ENCODE results near the gene GRIN1. TPM values are rescaled to one million over a fixed set of nuclear protein-coding genes. Genes with fewer than 3 reads are reported as not detected.

The GRIN1 gene
- polyA plus RNA-seq, 2 of the 4 experiments (the other 2 are of a cell fraction): 0.13 to 0.45 TPM

DNA sequence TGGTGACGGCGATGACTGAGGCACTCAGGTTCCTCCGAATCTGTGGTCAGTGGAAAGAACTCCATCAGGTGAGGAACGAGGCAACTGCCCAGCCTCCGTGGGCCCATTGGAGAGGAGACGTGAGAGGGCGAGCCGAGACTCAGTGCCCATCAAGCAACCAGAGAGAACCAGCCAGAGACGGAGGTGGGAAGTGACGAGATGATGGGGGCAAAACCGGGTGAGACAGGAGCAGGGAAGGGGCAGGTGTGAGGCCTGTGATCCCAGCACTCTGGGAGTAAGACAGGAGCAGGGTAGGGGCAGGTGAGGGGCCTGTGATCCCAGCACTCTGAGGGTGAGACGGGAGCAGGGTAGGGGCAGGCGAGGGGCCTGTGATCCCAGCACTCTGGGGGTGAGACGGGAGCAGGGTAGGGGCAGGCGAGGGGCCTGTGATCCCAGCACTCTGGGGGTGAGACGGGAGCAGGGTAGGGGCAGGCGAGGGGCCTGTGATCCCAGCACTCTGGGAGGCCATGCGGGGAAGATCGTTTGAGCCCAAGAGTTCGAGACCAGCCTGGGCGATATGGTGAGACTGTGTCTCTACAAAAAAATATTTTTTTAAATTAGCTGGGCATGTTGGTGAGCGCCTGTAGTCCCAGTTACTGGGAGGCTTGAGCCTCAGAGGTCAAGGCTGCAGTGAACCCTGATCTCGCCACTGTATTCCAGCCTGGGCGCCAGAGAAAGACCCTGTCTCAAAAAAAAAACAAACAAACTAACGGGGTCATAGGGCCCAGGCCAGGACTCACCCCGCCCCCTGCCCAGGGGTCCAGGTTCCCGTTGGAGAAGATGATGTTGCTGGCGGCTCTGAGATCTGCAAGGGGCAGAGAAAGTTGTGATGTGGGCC, 27.8 kb upstream of the GRIN1 start:
- no peak for TF ChIP-seq ESRRA (IDR thresholded peaks at IDR 0.05; ENCODE audit: borderline replicate concordance, low read length)
- TF ChIP-seq EHMT2 (IDR thresholded peaks at IDR 0.05; ENCODE audit: low read depth): no peak
- TF ChIP-seq CHD2 (IDR thresholded peaks at IDR 0.05; ENCODE audit: low read length, partially characterized antibody): no peak
- no peak for TF ChIP-seq RCOR1 (IDR thresholded peaks at IDR 0.05; ENCODE audit: low read depth, low read length)
- DNase-seq (ENCODE audit: low read depth in 1 of 2, low spot score in 1 of 2) (no peak), ATAC-seq (no peak), FAIRE-seq (no peak)
- Histone ChIP-seq H3K4me3 (no peak overlapping the region), H3K4me2 (no peak overlapping the region), H3K9me3 (no peaks in the 10 kb centered on the region), H3K27ac (no peak overlapping the region), H3K4me1 (peaks cover 6% of the 10 kb centered on the region; the same call in 2 of the 3 replicates)
- POLR2A ChIA-PET: no interaction called here
- WGBS (ENCODE audit: missing lambda C conversion rate): 85% methylated on average over 28 of the region's 28 CpGs
- CTCF ChIA-PET: interaction anchor here (0.7 to 1.4 kb wide), 7 partner anchors 15 to 126 kb away, joined by 3 to 4 read pairs (median 3); partner anchors contain the start of genes NPDC1, SAPCD2 and SSNA1

DNA sequence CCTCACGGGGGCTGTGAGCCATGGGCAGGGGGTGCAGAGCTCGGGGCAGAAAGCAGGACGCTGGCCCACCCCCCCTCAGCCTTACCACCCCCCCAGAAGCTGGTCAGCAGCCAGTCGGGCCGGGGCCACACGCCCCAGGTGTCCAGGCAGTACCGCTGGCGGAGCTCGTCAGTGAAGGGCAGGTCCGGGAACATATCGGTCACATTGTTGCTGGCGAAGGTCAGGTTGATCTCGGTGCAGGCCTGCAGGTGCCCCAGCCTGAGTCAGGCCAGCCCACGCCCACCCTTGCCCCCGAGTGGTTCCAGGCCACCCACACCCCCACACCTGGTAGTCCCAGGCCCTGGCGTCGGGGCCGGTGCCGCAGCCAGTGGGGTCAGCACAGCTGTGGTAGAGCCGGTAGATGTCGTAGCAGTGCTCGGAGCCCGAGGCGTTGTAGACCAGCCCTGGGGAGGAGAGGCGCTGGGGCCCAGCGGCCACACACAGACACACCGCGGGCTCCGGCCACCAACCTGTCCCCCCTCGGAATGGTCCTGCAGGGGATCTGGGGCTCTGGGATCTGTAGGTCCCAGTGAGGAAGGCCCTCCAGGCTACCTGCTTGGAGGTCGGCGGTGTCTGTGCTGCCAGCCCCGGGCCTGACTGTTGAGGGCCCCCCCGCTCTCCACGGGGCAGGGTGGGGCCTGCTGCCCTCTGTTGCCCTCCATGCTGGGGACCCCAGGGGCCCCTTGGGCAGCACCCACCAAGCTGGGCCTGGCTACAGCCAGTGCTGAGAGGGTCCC, 27.0 kb upstream of the GRIN1 start:
- 92% methylated on average over 25 of the region's 35 CpGs for WGBS (ENCODE audit: missing lambda C conversion rate)
- Histone ChIP-seq H3K4me1 (peaks cover 6% of the 10 kb centered on the region; the same call in 2 of the 3 replicates), H3K27ac (no peak overlapping the region), H3K4me2 (no peak overlapping the region), H3K9me3 (no peaks in the 10 kb centered on the region), H3K4me3 (no peak overlapping the region)
- POLR2A ChIA-PET: interaction anchor here (1.3 kb wide), 1 partner anchor 129 kb away, joined by 3 read pairs; no protein-coding TSS in a partner anchor
- ATAC-seq (no peak), DNase-seq (ENCODE audit: low read depth in 1 of 2, low spot score in 1 of 2) (no peak), FAIRE-seq (no peak)
- TF ChIP-seq MYC (IDR thresholded peaks at IDR 0.05; ENCODE audit: borderline replicate concordance, low read length): no peak
- TF ChIP-seq HOXA7 (CRISPR knock-in tag; IDR thresholded peaks at IDR 0.05): no peak
- no peak for TF ChIP-seq RNF2 (IDR thresholded peaks at IDR 0.05; ENCODE audit: borderline replicate concordance, low read depth)
- no peak for TF ChIP-seq BCL3 (IDR thresholded peaks at IDR 0.05)
- no peak for TF ChIP-seq CBX8 (IDR thresholded peaks at IDR 0.05)
- TF ChIP-seq, protein P1, sequence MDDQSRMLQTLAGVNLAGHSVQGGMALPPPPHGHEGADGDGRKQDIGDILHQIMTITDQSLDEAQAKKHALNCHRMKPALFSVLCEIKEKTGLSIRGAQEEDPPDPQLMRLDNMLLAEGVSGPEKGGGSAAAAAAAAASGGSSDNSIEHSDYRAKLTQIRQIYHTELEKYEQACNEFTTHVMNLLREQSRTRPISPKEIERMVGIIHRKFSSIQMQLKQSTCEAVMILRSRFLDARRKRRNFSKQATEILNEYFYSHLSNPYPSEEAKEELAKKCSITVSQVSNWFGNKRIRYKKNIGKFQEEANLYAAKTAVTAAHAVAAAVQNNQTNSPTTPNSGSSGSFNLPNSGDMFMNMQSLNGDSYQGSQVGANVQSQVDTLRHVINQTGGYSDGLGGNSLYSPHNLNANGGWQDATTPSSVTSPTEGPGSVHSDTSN (IDR thresholded peaks at IDR 0.05): no peak
- TF ChIP-seq POLR2A (IDR thresholded peaks at IDR 0.05; ENCODE audit: low read length): no peak
- TF ChIP-seq SREBF2 (IDR thresholded peaks at IDR 0.05): no peak
- TF ChIP-seq HDAC2 (IDR thresholded peaks at IDR 0.05): no peak
- no peak for TF ChIP-seq ZNF302 (CRISPR knock-in tag; IDR thresholded peaks at IDR 0.05)
- no peak for TF ChIP-seq FOSL2 (IDR thresholded peaks at IDR 0.05)
- no peak for TF ChIP-seq FOSL2 (CRISPR knock-in tag; IDR thresholded peaks at IDR 0.05)
- TF ChIP-seq HOXB5 (CRISPR knock-in tag; IDR thresholded peaks at IDR 0.05): no peak
- TF ChIP-seq RFX5 (IDR thresholded peaks at IDR 0.05): no peak
- no peak for TF ChIP-seq GATA3 (IDR thresholded peaks at IDR 0.05; ENCODE audit: borderline replicate concordance)
- no peak for TF ChIP-seq KDM5A (IDR thresholded peaks at IDR 0.05)
- no peak for TF ChIP-seq KDM1A (IDR thresholded peaks at IDR 0.05; ENCODE audit: low read depth)
- no peak for TF ChIP-seq POLR2AphosphoS2 (conservative IDR thresholded peaks at IDR 0.05; ENCODE audit: low read length)
- no peak for TF ChIP-seq EHMT2 (IDR thresholded peaks at IDR 0.05; ENCODE audit: low read depth)
- no peak for TF ChIP-seq RAD21 (conservative IDR thresholded peaks at IDR 0.05 in 1 of 2, IDR thresholded peaks at IDR 0.05 in 1 of 2)
- no peak for TF ChIP-seq HEYL (CRISPR knock-in tag; IDR thresholded peaks at IDR 0.05)
- CTCF ChIA-PET: interaction anchor here (0.7 to 2.9 kb wide), 9 partner anchors 15 to 125 kb away, joined by 3 to 15 read pairs (median 3); partner anchors contain the start of genes NPDC1 and SSNA1
